ENCODE data around the gene MYEOV. TPM values are rescaled to one million over a fixed set of nuclear protein-coding genes. Genes with fewer than 3 reads are reported as not detected.
A peak's percentile ranks its signal among the peaks of the same experiment; 100 is the strongest.

The MYEOV gene
- total RNA-seq, 2 experiments from 2014 or later = not detected

DNA sequence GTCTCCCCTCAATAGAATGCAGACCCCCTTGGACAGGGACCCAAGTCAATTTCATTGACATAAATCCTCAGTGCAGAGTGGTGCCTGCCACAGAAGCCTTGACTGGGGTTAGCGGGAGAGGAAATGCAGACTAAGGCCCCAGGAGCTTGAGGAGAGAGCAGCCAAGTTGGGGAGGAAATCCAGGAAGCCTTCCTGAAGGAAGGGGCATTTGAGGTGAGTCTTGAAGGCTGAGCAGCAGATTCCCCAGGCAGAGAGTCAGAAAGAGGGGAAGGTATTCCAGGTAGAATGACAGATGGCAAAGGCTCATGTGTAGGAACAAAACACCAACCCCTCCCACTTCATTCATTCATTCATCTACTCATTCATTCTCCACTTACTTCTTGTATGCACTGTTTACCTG lies 10.3 kb downstream of the MYEOV start:
- CTCF ChIA-PET = no interaction called here
- H3K36me3 Mint-ChIP-seq = no peaks in the 10 kb centered on the region
- peaks cover 21% of the 10 kb centered on the region for H3K4me1 Mint-ChIP-seq
- no peak for DNase-seq
- H3K9me3 Mint-ChIP-seq (ENCODE audit: low read depth) = no peaks in the 10 kb centered on the region
- no peak for ATAC-seq
- no peak overlapping the region for H3K4me3 Mint-ChIP-seq
- H3K27me3 Mint-ChIP-seq = no peaks in the 10 kb centered on the region
- no peak overlapping the region for H3K27ac Mint-ChIP-seq

DNA sequence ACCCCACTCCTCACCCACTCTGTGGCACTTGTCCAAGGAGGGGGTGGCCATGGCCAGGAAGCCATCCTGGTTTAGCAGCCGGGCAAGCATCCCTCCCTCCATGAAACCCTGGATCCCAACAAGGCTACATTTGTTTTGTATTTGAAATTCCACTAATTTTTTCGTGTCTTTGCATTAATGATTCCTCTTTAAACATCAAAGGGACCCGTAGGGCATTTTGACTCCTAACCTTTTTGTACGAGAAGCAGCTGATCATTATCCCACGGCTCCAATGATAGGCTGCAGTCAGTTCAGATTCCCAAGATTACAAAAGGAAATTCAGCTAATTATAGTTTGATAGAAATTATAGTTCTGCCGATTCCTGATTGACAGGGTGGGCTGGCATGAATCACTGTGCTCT lies 10.7 kb downstream of the MYEOV start:
- no peak for DNase-seq
- H3K27ac Mint-ChIP-seq = no peak overlapping the region
- no peaks in the 10 kb centered on the region for H3K36me3 Mint-ChIP-seq
- no peak for ATAC-seq
- no peaks in the 10 kb centered on the region for H3K9me3 Mint-ChIP-seq (ENCODE audit: low read depth)
- H3K27me3 Mint-ChIP-seq = no peaks in the 10 kb centered on the region
- no peak overlapping the region for H3K4me3 Mint-ChIP-seq
- CTCF ChIA-PET = no interaction called here
- H3K4me1 Mint-ChIP-seq = peaks cover 17% of the 10 kb centered on the region

DNA sequence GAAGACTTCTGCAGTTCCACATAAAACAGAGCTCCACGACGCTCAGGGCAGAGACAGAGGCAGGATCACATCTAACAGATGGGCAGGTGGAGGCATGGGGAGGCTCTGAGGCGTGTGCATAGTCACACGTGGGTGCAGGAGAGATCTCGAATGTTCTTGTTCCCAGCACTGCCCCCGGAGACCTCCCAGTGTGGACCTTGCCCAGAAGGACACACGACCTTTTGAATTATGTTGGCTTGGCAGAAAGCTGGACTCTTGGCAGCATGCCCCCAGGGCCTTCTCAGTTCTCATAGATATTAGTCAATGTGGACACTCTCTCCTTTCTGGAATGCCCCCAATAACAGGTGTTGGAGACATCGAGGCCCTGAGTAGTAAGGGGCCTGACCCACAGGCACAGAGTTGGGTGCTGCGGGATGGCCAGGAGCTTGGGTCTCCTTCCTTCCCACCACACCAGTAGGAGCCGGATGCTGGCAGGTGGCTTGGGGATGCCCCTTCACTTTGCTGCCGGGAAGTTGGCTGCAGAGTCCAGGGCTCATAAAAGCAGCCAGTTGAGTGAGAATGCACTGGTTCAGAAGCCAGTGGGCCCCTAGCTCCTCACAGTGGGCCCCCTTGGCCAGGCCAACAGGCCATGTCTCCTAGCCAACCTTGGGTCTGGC lies 12.1 kb downstream of the MYEOV start:
- no peaks in the 10 kb centered on the region for H3K9me3 Mint-ChIP-seq (ENCODE audit: low read depth)
- CTCF ChIA-PET = interaction anchor here (1.2 kb wide), 2 partner anchors 11 to 13 kb away, joined by 3 read pairs; no protein-coding TSS in a partner anchor
- no peak overlapping the region for H3K27ac Mint-ChIP-seq
- ATAC-seq = no peak
- DNase-seq = no peak
- H3K36me3 Mint-ChIP-seq = no peaks in the 10 kb centered on the region
- H3K27me3 Mint-ChIP-seq = no peaks in the 10 kb centered on the region
- H3K4me3 Mint-ChIP-seq = no peak overlapping the region
- peaks cover 9% of the 10 kb centered on the region for H3K4me1 Mint-ChIP-seq

DNA sequence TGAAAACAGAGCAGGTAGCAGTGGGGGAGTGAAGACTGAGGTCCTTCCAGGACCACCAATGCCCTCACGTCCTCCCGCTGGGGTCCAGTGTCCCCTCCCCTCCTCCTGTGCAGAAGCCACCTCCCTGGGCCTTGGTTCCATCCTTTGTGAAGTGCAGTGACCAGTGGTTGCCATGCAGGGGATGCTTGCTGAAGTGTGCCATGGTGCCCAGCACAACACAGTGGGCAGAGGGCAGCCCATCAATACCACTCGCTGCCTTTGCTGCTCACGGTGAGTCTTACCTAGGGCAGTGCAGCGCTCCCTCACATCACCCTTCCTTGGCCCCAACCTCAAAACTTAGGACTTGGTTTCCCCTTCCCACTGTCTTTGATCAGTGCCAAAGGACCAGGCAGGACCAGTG lies 12.9 kb downstream of the MYEOV start:
- ATAC-seq = no peak
- H3K27ac Mint-ChIP-seq = no peak overlapping the region
- DNase-seq = no peak
- CTCF ChIA-PET = interaction anchor here (1.2 kb wide), 2 partner anchors 10 to 14 kb away, joined by 3 read pairs; no protein-coding TSS in a partner anchor
- no peaks in the 10 kb centered on the region for H3K9me3 Mint-ChIP-seq (ENCODE audit: low read depth)
- H3K4me1 Mint-ChIP-seq = peaks cover 11% of the 10 kb centered on the region
- no peak overlapping the region for H3K4me3 Mint-ChIP-seq
- H3K36me3 Mint-ChIP-seq = no peaks in the 10 kb centered on the region
- H3K27me3 Mint-ChIP-seq = no peaks in the 10 kb centered on the region

DNA sequence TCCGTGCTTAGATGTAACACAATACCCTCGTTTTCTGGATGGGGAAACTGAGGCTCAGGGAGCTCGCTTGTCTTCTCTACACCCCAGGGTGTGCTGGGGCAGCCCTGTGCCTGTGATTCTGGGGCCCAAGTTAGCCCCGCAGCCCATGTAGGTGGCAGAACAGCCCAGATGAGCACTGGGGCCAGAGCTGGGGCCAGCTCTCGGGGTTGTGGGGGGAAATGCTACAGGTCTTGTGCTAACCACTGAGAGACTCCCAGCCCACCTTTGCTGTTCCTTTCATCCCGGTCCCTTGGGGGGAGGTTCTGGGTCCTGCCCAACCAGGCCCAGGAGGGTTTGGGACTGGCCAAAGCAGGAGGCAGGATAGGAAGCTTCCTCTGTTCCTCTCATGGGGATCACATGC lies 13.5 kb downstream of the MYEOV start:
- Mint-ChIP-seq H3K27me3 (no peaks in the 10 kb centered on the region), H3K36me3 (no peaks in the 10 kb centered on the region), H3K4me1 (peaks cover 15% of the 10 kb centered on the region), H3K27ac (no peak overlapping the region), H3K4me3 (no peak overlapping the region), H3K9me3 (ENCODE audit: low read depth) (no peaks in the 10 kb centered on the region)
- ATAC-seq (no peak), DNase-seq (no peak)
- CTCF ChIA-PET = interaction anchor here (1.3 kb wide), 1 partner anchor 15 kb away, joined by 3 read pairs; no protein-coding TSS in a partner anchor

DNA sequence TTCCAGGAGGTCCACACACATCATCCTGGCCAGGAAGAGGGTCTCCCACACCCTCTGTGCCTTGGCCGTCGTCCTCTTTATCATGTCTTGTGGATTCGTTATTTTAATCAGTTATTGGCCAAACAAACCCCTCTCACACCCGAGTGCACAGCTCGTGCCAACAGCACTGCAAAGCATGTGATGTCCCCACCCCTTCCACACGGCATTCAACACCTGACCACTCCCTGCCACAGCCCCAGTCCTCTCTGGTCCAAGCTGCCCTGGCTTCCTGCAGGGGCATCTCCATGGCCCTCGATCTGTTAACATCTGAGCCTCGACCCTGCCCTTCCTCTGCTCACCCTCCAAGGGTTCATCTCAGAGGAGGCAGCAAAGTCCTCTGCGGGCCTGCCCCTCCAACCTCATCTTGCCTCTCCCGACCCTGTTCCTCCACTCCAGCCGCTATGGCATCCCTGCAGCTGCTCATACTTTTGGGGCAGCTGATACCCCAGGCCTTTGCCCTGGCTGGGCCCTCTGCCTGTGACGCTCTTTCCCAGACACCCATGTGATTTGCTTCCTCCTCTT lies 14.0 kb downstream of the MYEOV start:
- Mint-ChIP-seq H3K4me3 (no peak overlapping the region), H3K27me3 (no peaks in the 10 kb centered on the region), H3K4me1 (peaks cover 19% of the 10 kb centered on the region), H3K27ac (no peak overlapping the region), H3K9me3 (ENCODE audit: low read depth) (no peaks in the 10 kb centered on the region), H3K36me3 (no peaks in the 10 kb centered on the region)
- ATAC-seq = no peak
- CTCF ChIA-PET = interaction anchor here (1.3 kb wide), 1 partner anchor 15 kb away, joined by 3 read pairs; no protein-coding TSS in a partner anchor
- no peak for DNase-seq

DNA sequence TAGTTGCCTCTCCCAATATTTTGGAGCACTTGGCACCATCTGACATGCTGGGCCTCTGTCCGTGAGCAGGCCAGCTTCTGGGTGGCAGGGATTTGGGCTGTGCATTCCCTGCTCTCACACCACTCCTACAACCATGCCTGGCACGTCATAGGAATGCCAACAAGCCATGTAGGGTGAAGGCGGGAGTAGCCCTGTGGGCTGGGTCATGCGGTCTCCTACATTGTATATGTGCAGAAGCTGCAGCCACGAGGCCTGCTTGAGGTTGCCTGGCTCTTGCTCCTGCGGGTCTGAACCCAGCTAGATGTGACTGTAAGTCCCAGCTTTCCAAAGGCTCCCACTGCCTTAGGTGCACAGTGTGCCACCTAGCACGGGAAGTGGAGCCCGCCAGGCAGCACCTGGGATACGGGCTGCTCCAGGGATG lies 14.5 kb downstream of the MYEOV start:
- Mint-ChIP-seq H3K9me3 (ENCODE audit: low read depth) (no peaks in the 10 kb centered on the region), H3K27ac (no peak overlapping the region), H3K36me3 (no peaks in the 10 kb centered on the region), H3K4me3 (no peak overlapping the region), H3K4me1 (peaks cover 19% of the 10 kb centered on the region), H3K27me3 (no peaks in the 10 kb centered on the region)
- CTCF ChIA-PET = interaction anchor here (1.3 kb wide), 1 partner anchor 16 kb away, joined by 3 read pairs; no protein-coding TSS in a partner anchor
- ATAC-seq (no peak), DNase-seq (no peak)

DNA sequence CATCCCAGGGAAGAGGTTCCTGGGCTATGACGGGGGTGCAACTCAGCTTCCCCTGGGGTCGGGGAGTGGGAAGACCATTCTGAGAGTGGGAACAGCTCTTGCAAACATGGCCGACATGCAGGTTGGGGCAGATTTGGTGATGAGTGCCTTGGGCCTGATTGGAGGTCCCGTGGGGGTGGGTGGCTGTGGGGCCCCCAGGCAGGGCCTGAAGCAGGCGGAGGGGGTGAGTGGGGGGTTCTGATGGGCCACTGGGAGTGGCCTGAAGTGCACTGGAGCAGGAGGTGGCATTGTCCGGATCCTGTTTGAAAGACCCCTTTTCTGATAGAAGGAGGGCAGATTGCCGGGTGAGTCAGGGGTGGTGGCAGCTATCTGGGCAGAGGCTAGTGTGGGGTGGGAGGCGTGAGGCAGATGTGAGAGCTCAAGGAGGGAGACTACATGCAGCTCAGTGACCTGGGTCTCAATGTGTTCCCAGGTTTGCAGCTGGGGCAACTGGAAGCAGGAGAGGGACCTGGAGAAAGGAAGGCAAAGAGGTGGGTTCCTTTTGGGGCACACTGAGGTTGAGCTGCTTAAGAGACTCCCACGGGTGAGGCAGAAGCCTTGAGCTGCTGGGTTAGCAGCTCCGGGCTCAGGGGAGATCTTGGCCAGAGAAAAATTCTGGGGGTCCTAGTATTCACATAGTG lies 15.1 kb downstream of the MYEOV start:
- Mint-ChIP-seq H3K27ac (no peak overlapping the region), H3K27me3 (no peaks in the 10 kb centered on the region), H3K36me3 (no peaks in the 10 kb centered on the region), H3K9me3 (ENCODE audit: low read depth) (no peaks in the 10 kb centered on the region), H3K4me3 (no peak overlapping the region), H3K4me1 (peaks cover 19% of the 10 kb centered on the region)
- DNase-seq = no peak
- ATAC-seq = no peak
- CTCF ChIA-PET = no interaction called here

DNA sequence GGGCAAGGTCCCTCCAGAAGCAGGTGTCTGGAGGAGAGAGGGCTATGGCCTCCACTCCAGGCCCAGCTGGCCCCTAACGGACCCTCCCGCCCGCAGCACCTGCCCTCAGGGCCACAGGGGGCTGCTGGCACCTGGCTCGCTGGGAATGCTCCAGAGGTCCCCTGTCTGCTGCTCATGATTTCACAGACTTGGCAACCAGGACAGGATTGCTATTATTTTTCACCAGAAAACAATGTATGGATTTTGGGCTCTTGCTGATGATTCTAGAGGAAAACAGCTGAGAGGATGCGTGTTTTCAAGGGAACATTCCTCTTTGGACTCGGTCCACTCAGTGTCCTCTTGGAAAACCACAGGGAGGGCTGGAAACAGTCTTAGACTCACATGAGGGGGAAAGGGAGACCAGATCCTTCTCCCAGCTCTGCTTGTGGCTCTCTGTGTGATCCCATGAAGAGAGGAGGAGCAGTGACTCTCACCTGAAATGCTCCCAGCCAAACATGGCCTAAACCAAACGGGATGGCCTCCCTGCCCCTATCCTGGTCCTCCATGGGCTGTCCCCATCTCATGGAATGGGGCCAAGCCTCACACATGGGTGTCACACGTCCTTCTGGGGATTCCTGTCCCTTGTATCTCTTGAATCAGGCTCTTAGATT lies 15.8 kb downstream of the MYEOV start:
- ATAC-seq = no peak
- H3K27ac Mint-ChIP-seq = no peak overlapping the region
- no peak for DNase-seq
- H3K36me3 Mint-ChIP-seq = no peaks in the 10 kb centered on the region
- CTCF ChIA-PET = interaction anchor here (2.8 kb wide), 1 partner anchor 11 kb away, joined by 24 read pairs; no protein-coding TSS in a partner anchor
- peaks cover 19% of the 10 kb centered on the region for H3K4me1 Mint-ChIP-seq
- no peaks in the 10 kb centered on the region for H3K27me3 Mint-ChIP-seq
- no peak overlapping the region for H3K4me3 Mint-ChIP-seq
- H3K9me3 Mint-ChIP-seq (ENCODE audit: low read depth) = no peaks in the 10 kb centered on the region

DNA sequence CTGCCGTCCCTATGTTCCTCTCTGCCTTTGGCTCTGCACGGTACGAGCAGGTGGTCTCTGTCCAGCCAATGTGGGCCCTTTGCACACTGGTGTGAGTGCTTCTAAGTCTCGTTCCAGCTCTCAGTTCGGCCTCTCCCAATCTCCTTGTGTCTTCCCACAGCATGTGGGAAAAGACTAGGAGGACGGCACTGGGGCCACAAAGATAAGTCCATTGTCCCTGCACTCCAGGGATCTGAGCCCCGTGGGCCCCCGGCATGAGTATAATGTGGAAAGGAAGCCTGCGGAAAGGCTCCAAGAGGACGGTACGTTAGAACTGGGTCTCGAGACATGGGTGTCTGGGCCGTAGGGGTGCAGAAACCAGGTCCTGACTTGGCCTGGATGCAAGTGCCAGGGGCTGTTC lies 16.4 kb downstream of the MYEOV start:
- ATAC-seq (no peak), DNase-seq (no peak)
- Mint-ChIP-seq H3K27ac (peak overlapping the region; percentile 17), H3K4me1 (peaks cover 19% of the 10 kb centered on the region), H3K36me3 (no peaks in the 10 kb centered on the region), H3K4me3 (no peak overlapping the region), H3K27me3 (no peaks in the 10 kb centered on the region), H3K9me3 (ENCODE audit: low read depth) (no peaks in the 10 kb centered on the region)
- CTCF ChIA-PET = interaction anchor here (1.0 to 2.8 kb wide), 2 partner anchors 12 to 360 kb away, joined by 3 to 24 read pairs; no protein-coding TSS in a partner anchor

DNA sequence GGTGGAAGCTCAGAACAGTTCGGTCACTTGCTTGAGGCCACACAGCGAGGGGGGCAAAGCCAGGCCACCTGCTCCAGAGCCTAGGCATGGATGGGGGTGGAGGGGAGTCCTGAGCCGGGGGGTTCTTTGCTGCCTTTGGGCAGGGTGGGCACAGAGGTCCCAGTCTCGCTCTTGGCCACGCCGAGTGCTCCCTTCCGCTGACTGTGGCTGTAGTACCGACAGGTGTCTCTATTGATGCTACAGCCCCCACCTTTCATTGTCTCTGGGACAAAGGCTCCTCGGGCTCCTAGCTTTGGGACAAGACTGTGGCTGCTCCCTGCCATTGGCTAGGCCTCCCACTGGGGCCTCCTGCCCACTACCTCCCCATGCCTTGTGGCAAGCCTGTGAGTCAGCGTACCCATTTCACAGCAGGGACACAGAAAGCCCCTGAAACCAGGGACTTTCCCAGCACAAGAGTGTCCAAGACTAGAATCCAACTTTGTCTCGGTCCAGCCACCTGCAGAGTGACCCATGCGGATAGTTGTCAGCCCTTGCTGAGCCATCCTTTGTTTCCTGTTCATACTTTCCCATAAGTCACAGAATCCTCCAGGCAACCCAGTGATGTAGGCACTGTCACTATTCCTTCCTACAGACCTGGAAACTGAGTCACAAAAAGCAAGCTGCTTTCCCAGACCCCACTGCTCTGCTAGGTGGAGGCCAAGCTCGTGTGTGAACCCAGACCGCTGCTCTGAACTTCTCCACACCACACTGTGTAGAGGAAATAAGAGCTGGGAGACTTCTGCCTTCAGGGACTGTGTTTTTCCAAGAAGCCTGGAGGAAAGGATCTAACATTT lies 17.2 kb downstream of the MYEOV start:
- CTCF ChIA-PET = interaction anchor here (0.9 to 2.8 kb wide), 4 partner anchors 13 to 359 kb away, joined by 3 to 24 read pairs (median 4); no protein-coding TSS in a partner anchor
- no peak overlapping the region for H3K4me3 Mint-ChIP-seq
- peak; percentile 6 for ATAC-seq
- peaks cover 19% of the 10 kb centered on the region for H3K4me1 Mint-ChIP-seq
- no peaks in the 10 kb centered on the region for H3K9me3 Mint-ChIP-seq (ENCODE audit: low read depth)
- no peak for DNase-seq
- H3K36me3 Mint-ChIP-seq = no peaks in the 10 kb centered on the region
- peak overlapping the region; percentile 85 for H3K27ac Mint-ChIP-seq
- H3K27me3 Mint-ChIP-seq = no peaks in the 10 kb centered on the region

DNA sequence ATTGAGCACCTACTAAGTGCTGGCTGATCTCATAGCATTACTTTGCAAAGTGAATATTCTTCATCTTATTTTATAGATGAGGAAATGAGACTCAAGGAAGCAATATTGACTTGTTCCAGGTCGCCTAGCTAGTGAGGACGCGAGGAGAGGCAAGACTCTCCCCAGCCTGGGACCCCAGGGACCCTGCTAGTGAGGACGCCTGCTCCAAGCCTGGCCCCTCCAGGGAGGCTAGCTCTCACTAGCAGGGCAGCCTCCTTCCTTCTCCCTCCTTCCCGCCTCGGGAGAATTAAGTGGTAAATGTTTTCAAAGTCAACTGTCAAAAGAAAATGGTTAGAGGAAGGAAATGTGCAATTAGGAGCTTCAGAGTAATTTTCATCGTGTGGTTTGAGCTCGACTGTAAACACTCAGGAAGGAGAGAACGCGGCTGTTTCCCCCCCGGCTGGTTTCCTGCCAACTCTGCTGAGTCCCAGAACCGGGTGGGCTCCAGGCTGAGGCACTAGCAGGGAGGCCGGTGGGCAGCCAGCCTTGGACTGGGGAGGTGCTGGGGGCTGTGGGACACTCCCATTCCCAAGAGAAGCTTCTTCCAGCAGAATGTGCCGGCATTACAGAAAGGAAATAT lies 17.9 kb downstream of the MYEOV start:
- Mint-ChIP-seq H3K27ac (peak overlapping the region; percentile 85), H3K36me3 (no peaks in the 10 kb centered on the region), H3K4me3 (no peak overlapping the region), H3K9me3 (ENCODE audit: low read depth) (no peaks in the 10 kb centered on the region), H3K27me3 (no peaks in the 10 kb centered on the region), H3K4me1 (peaks cover 19% of the 10 kb centered on the region)
- DNase-seq = peak; percentile 60
- CTCF ChIA-PET = interaction anchor here (0.9 to 2.8 kb wide), 3 partner anchors 13 to 33 kb away, joined by 3 to 24 read pairs (median 4); no protein-coding TSS in a partner anchor
- peak; percentile 56 for ATAC-seq
